ENCODE results near the gene SPACA4. TPM values are rescaled to one million over a fixed set of nuclear protein-coding genes. Genes with fewer than 3 reads are reported as not detected.

The SPACA4 gene
- total and polyA plus RNA-seq, 9 of the 15 experiments (the other 6 are each of a cell fraction or from before 2014, with no cell fraction given) = not detected

DNA sequence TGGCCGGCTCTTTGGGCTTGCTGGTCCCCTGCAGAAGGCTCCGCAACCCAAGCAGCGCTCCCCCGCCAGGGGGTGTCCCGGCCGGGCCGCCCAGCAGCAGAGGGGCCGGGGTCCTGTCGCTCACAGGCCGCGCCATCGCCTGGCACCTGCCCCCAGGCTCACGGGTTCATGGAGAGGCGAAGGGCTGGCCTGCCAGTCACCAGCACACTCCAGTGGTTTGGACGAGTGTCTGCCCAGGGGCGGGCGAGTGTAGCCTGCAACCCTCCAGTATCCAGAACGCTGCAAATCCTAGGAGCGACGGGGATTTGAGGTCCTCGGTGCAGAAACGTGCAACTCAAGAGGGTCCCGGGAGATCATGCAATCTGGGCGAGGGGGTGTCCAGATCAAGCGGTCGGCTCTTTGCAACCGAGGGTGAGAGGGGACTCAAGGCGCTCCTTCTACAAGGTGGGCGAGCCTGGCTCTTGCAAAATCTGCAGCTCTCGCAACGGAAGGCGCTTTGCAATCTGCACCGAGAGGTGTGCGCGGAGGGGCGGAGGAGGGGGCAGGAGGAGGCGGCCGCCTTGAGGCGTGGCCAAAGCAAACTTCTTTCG is 30.4 kb downstream of the SPACA4 start, which contains the start of gene DBP (continued):
- no peak for TF ChIP-seq FOXJ3 (CRISPR knock-in tag; IDR thresholded peaks at IDR 0.05)
- TF ChIP-seq, protein P1, sequence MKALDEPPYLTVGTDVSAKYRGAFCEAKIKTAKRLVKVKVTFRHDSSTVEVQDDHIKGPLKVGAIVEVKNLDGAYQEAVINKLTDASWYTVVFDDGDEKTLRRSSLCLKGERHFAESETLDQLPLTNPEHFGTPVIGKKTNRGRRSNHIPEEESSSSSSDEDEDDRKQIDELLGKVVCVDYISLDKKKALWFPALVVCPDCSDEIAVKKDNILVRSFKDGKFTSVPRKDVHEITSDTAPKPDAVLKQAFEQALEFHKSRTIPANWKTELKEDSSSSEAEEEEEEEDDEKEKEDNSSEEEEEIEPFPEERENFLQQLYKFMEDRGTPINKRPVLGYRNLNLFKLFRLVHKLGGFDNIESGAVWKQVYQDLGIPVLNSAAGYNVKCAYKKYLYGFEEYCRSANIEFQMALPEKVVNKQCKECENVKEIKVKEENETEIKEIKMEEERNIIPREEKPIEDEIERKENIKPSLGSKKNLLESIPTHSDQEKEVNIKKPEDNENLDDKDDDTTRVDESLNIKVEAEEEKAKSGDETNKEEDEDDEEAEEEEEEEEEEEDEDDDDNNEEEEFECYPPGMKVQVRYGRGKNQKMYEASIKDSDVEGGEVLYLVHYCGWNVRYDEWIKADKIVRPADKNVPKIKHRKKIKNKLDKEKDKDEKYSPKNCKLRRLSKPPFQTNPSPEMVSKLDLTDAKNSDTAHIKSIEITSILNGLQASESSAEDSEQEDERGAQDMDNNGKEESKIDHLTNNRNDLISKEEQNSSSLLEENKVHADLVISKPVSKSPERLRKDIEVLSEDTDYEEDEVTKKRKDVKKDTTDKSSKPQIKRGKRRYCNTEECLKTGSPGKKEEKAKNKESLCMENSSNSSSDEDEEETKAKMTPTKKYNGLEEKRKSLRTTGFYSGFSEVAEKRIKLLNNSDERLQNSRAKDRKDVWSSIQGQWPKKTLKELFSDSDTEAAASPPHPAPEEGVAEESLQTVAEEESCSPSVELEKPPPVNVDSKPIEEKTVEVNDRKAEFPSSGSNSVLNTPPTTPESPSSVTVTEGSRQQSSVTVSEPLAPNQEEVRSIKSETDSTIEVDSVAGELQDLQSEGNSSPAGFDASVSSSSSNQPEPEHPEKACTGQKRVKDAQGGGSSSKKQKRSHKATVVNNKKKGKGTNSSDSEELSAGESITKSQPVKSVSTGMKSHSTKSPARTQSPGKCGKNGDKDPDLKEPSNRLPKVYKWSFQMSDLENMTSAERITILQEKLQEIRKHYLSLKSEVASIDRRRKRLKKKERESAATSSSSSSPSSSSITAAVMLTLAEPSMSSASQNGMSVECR (CRISPR knock-in tag; IDR thresholded peaks at IDR 0.05) = peak; percentile 64; the same call in 1 of the 2 replicates

- in situ Hi-C loops (cut with MboI) = no loop called here
- peaks cover 46 to 72% of the 10 kb centered on the region in 2 experiments for H3K4me1 ChIP-seq (replicated peaks in 1 of 2; ENCODE audit: control insufficient read depth in 2 of 2, insufficient read depth in 2 of 2, low read length in 2 of 2)
- H3K27ac ChIP-seq (ENCODE audit: extremely low read depth, low read depth, low read length) = peak overlapping the region; percentile 91
- H3K4me2 ChIP-seq (ENCODE audit: insufficient read depth, low read length) = peak overlapping the region; percentile 100
- peak overlapping the region; percentile 69 for H2AFZ ChIP-seq (ENCODE audit: low read depth, low read length)
- H3K27me3 ChIP-seq (ENCODE audit: control insufficient read depth in 2 of 2, insufficient read depth in 2 of 2, low read length in 2 of 2) = no peaks in the 10 kb centered on the region
- H3K36me3 ChIP-seq (ENCODE audit: control insufficient read depth, insufficient read depth, low read length) = no peaks in the 10 kb centered on the region
- intact Hi-C loops (cut with micrococcal nuclease) = loop anchor here (1.0 kb wide), 1 partner anchor 18 kb away; the partner anchor contains the start of genes RPL18 and SPHK2
- ATAC-seq = peak; percentile 78
- 0 out of 2 replicates have a peak, but pooled peaks cover 4% of the 10 kb centered on the region for H4K20me1 ChIP-seq (replicated peaks; ENCODE audit: control insufficient read depth, insufficient read depth, low read length)
- ChIA-PET POLR2A (interaction anchor here (1.0 to 1.9 kb wide), 2 partner anchors 12 to 18 kb away, joined by 3 to 9 read pairs; partner anchors contain the start of genes RPL18 and SPHK2), CTCF (ENCODE audit: low intra/inter-chr PET ratio) (interaction anchor here (0.6 kb wide), 1 partner anchor 102 kb away, joined by 3 read pairs; no protein-coding TSS in a partner anchor)
- peak overlapping the region; percentile 51 for H3K4me3 ChIP-seq
- FAIRE-seq = peak; percentile 95
- H3K9me1 ChIP-seq (ENCODE audit: control insufficient read depth, insufficient read depth, low read length) = peaks cover 4% of the 10 kb centered on the region
- BruUV-seq (replicated peaks) = no TSS peak
- H3K9ac ChIP-seq (ENCODE audit: insufficient read depth in 1 of 2, low read depth in 2 of 2, low read length in 2 of 2) = peak overlapping the region; percentile 71 to 90
- H3K79me2 ChIP-seq (ENCODE audit: control insufficient read depth, insufficient read depth, low read length) = peaks cover 27% of the 10 kb centered on the region; the same call in 2 of the 3 replicates
- no peaks in the 10 kb centered on the region for H3K9me3 ChIP-seq (replicated peaks; ENCODE audit: control insufficient read depth, insufficient read depth, low read depth, low read length)
- DNase-seq (ENCODE audit: extremely low read depth in 1 of 4, low spot score in 3 of 4) = peak; percentile 81 to 99 (median 90)
- WGBS (ENCODE audit: insufficient coverage, low coverage, missing lambda C conversion rate) = 1% methylated on average over 15 of the region's 38 CpGs
- TF ChIP-seq SP2 (IDR thresholded peaks at IDR 0.05; ENCODE audit: extremely low read depth, low read depth, low read length, poor library complexity, severe bottlenecking) (peak; percentile 74), ZNF277 (CRISPR knock-in tag; IDR thresholded peaks at IDR 0.05; ENCODE audit: borderline replicate concordance) (no peak), YBX1 (IDR thresholded peaks at IDR 0.05) (no peak), ZNF384 (IDR thresholded peaks at IDR 0.05; ENCODE audit: low read depth, low read length) (peak; percentile 85), ZBTB1 (CRISPR knock-in tag; IDR thresholded peaks at IDR 0.05; ENCODE audit: borderline replicate concordance, low read depth) (peak; percentile 85; the same call in 1 of the 2 replicates)
- TF ChIP-seq, protein P2, sequence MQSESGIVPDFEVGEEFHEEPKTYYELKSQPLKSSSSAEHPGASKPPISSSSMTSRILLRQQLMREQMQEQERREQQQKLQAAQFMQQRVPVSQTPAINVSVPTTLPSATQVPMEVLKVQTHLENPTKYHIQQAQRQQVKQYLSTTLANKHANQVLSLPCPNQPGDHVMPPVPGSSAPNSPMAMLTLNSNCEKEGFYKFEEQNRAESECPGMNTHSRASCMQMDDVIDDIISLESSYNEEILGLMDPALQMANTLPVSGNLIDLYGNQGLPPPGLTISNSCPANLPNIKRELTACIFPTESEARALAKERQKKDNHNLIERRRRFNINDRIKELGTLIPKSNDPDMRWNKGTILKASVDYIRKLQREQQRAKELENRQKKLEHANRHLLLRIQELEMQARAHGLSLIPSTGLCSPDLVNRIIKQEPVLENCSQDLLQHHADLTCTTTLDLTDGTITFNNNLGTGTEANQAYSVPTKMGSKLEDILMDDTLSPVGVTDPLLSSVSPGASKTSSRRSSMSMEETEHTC (IDR thresholded peaks at IDR 0.05) = no peak
- TF ChIP-seq, protein P3, sequence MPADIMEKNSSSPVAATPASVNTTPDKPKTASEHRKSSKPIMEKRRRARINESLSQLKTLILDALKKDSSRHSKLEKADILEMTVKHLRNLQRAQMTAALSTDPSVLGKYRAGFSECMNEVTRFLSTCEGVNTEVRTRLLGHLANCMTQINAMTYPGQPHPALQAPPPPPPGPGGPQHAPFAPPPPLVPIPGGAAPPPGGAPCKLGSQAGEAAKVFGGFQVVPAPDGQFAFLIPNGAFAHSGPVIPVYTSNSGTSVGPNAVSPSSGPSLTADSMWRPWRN (IDR thresholded peaks at IDR 0.05; ENCODE audit: low read depth) = no peak
Observed at GRCh38 chr19:48637449-48637947, 31.0 kb downstream of the SPACA4 start.
